MM.1S (cell line): ENCODE data around the gene TERB1.

Source experiments
- EZH2 ChIP-seq: fragments of 300-600 bp; sonication (generic); optimal IDR thresholded peaks from 2 replicates; pipeline ENCODE3; 2017; ENCODE audit warnings: low read depth, mild to moderate bottlenecking, antibody characterized with exemption, low read length, mixed read lengths
- EZH2phosphoT487 ChIP-seq: fragments of 300-600 bp; sonication (generic); IDR thresholded peaks from 2 replicates; pipeline ENCODE4 v1.6.1; 2018; ENCODE audit warnings: antibody characterized with exemption, low read length
- TF ChIP-seq, protein P1 (sequence below): fragments of 300-600 bp; sonication (generic); IDR thresholded peaks from 2 replicates; pipeline ENCODE4 v1.5.1; 2016; ENCODE audit warnings: antibody characterized with exemption, low read length, mixed read lengths

- TF ChIP-seq, protein P1, sequence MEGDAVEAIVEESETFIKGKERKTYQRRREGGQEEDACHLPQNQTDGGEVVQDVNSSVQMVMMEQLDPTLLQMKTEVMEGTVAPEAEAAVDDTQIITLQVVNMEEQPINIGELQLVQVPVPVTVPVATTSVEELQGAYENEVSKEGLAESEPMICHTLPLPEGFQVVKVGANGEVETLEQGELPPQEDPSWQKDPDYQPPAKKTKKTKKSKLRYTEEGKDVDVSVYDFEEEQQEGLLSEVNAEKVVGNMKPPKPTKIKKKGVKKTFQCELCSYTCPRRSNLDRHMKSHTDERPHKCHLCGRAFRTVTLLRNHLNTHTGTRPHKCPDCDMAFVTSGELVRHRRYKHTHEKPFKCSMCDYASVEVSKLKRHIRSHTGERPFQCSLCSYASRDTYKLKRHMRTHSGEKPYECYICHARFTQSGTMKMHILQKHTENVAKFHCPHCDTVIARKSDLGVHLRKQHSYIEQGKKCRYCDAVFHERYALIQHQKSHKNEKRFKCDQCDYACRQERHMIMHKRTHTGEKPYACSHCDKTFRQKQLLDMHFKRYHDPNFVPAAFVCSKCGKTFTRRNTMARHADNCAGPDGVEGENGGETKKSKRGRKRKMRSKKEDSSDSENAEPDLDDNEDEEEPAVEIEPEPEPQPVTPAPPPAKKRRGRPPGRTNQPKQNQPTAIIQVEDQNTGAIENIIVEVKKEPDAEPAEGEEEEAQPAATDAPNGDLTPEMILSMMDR = no peak
- TF ChIP-seq EZH2 (no peak), EZH2phosphoT487 (no peak)
These were observed 72.6 kb downstream of the TERB1 start for GRCh38 chr16:66728804-66729203.
